CD4-positive, alpha-beta T cell treated with Interleukin-6 for 4 hours (primary cell): ENCODE data around the gene GALNT9.

Experiments used
- DNase-seq: peaks from one replicate; pipeline ENCODE4 v3.0.0-alpha.2; 2020; ENCODE audit warnings: mixed read lengths

The GALNT9 gene

GRCh38 chr12:132178801-132179401 is 150.5 kb downstream of the GALNT9 start:
- DNase-seq: peak; percentile 76

- no peak for DNase-seq
These were observed 151.1 kb downstream of the GALNT9 start for GRCh38 chr12:132178316-132178715.

DNA sequence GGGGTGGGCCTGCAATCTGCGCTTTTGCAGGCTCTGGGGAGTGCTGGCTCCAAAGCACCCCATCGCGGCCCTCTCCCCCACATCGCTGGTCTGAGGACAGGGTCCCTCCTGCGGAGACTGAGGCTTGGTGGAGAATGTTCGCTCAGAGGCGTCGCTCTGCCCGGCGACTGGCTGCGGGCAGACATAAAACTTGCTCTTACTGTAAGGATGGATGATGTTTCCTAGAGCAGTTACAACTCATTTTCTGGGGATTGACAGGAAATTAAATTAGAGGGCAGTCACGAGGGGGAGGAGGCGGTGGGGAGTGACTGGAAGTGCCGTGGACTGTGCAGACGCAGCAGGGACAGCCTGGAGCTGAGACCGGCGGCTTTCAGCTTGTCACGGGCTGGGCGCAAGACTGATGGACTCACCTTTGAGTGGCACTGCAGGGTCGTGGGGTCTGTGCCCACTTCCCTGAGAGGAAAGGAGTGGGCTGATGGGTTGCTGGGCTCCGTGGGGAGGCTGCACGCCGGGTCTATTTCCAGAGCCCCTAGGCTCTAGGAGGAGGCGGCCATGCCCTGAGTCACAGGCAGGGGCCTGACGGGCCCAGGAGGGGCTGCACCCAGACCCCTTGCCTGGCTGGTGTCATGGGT is 152.4 kb downstream of the GALNT9 start:
- no peak for DNase-seq

GRCh38 chr12:132176385-132176919 is 152.9 kb downstream of the GALNT9 start:
- DNase-seq: no peak

- DNase-seq: no peak
These were observed 153.6 kb downstream of the GALNT9 start for GRCh38 chr12:132175496-132176384.

GRCh38 chr12:132174839-132175490 is 154.4 kb downstream of the GALNT9 start:
- DNase-seq: no peak

GRCh38 chr12:132174015-132174838 is 155.2 kb downstream of the GALNT9 start:
- DNase-seq: no peak

DNA sequence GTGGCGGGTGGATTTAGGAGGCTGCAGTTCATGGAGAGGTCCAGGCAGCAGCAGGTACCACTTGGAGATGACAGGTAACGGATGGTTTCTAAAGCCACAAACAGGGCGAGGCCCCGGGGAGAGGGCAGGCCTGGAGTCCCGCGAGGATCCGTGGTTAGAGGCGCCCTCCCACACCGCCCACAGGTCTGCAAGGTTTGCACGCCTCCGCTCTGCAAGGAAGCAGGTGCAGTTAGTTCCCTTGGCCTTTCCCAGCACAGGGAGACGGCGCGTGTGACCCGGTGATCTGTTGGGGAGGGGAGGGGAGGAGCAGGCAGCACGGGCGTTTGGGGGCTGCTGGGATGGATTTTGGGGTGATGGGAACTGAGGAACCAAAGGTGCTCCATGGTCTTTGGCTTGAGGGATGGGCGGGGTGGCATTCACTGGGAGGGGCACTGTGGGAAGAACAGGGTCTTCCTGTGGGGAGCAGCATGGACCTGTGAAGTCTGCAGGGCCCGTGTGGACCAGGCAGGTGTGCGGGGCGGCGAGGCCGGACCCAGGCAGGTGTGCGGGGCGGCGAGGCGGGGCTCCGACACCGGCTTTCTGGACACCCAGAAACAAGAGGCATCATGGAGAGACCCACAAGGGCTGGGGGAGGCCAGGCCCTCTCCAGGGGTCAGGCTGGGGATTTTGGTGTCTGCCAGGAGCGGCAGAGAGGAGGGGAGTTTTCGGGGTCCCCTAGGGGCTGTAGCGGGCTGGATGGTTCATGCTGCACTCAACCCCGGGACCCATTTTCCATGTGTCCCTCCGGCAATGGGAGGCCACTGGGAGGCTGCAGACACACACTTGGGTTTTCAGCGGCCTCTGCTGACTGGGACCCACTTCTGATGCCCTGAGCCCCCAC is 156.0 kb downstream of the GALNT9 start:
- no peak for DNase-seq

- DNase-seq: no peak
These were observed 156.8 kb downstream of the GALNT9 start for GRCh38 chr12:132172619-132173018.

DNA sequence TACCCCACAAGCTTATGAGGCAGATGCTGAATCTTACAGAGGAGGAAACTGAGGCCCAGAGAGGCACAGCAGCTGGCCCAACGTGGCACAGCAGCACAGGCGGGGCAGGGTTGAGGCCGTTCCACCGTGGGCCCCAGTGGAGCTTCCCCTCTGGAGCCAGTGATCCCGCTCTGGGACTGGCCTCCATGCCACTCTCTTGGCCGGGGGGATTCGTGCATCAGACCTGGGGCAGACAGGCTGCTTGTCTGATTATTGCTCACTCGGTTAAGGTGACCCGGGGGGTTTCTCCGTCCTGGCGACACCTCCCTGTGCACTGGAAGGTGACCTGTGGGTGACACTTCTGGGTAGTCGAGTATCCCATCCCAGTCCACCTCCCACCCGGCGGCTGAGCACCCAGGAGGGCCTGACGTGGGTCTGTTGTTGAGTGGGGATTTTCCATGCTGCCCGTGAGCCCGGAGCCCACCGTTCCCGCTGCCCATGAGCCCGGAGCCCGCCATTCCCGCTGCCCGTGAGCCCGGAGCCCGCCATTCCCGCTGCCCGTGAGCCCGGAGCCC is 157.3 kb downstream of the GALNT9 start:
- no peak for DNase-seq

GRCh38 chr12:132171293-132171967 is 158.0 kb downstream of the GALNT9 start:
- no peak for DNase-seq

GRCh38 chr12:132170637-132171292 is 158.6 kb downstream of the GALNT9 start:
- DNase-seq: no peak

- no peak for DNase-seq
These were observed 159.2 kb downstream of the GALNT9 start for GRCh38 chr12:132170094-132170636.

- no peak for DNase-seq
These were observed 160.0 kb downstream of the GALNT9 start for GRCh38 chr12:132169376-132169775.

DNA sequence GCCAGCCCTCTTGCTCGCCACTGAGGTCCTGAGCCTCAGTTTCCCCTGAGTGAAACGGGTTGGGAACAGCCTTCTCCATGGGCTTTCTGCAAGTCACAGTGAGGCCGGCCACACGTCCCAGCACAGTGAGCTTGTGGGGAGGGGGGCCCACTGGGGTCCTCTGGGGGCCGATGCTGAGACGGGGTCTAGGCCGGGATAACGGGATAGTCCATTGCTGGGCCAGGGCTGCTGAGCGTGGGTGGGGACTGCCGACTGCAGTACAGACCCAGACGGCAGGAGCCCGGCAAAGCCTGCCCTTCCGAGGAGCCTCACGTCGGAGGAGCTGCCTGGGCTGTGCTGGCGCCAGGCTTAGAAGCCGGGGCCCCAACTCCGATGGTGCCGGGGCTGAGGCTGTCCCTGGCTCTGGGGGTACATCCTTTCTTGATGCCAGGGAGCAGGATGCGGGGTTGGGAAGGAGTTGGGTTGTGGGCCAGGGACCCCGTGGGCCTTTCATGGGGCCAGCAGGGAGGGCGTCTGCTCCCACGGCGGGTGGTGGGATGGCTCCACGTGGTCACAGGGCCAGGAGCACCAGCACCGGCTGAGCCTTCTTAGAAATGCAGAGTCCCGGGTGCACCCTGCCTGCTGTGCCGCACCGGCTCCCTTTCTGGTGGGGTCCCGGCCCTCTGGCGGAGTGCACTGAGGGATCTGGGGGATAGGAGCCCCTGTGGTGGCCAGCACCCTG is 160.9 kb downstream of the GALNT9 start:
- no peak for DNase-seq

- DNase-seq: no peak
These were observed 161.6 kb downstream of the GALNT9 start for GRCh38 chr12:132167611-132168310.

- no peak for DNase-seq
These were observed 162.4 kb downstream of the GALNT9 start for GRCh38 chr12:132166801-132167591.
